Common myeloid progenitor, CD34-positive (primary cell): Measurements from ENCODE around the gene NDUFS7.
A peak's percentile ranks its signal among the peaks of the same experiment; 100 is the strongest.

Source experiments
- CTCF ChIA-PET: fragments of 350-600 bp; sonication (Branson Sonifier 250); formaldehyde crosslinking; loops from one replicate; lab custom pipeline; 2021; ENCODE audit warnings: antibody characterized with exemption; lab: Charles Lee
- POLR2A ChIA-PET: fragments of 350-600 bp; sonication (Branson Sonifier 250); formaldehyde crosslinking; loops from one replicate; lab custom pipeline; 2021; ENCODE audit warnings: antibody characterized with exemption; lab: Charles Lee
- DNase-seq, 3 donors: peaks; one replicate each; pipeline versions ENCODE4 v3.0.0 to v3.0.0-alpha.2; 2013
- H3K27ac ChIP-seq, 2 experiments: 1 replicate in 1 of 2; 2 replicates in 1 of 2; pipeline ENCODE4 v1.7.0; 2013; ENCODE audit warnings: inconsistent platforms in 2 of 2, low read length in 2 of 2, mild to moderate bottlenecking in 2 of 2, low read depth in 1 of 2, moderate library complexity in 1 of 2; ENCODE audit not compliant: severe bottlenecking in 2 of 2, insufficient read depth in 1 of 2, poor library complexity in 1 of 2
- H3K27me3 ChIP-seq, 5 experiments: replicated peaks in 2 of 5; 1 replicate in 3 of 5; 2 replicates in 2 of 5; pipeline versions ENCODE4 v1.6.1 to v1.7.0; 2013; ENCODE audit warnings: low read length in 4 of 5, mild to moderate bottlenecking in 2 of 5, moderate library complexity in 2 of 5, inconsistent platforms in 1 of 5; ENCODE audit not compliant: insufficient read depth in 5 of 5, control insufficient read depth in 4 of 5
- H3K36me3 ChIP-seq, 4 experiments: 1 replicate in 2 of 4; 2 replicates in 2 of 4; pipeline versions ENCODE4 v1.6.1 to v1.7.0; 2013; ENCODE audit warnings: low read length in 3 of 4, control low read depth in 1 of 4, mild to moderate bottlenecking in 1 of 4; ENCODE audit not compliant: control insufficient read depth in 4 of 4, insufficient read depth in 4 of 4
- H3K4me1 ChIP-seq, 4 experiments: 1 replicate in 3 of 4; 2 replicates in 1 of 4; pipeline versions ENCODE4 v1.6.1 to v1.7.1; 2013; ENCODE audit warnings: low read length in 3 of 4, mild to moderate bottlenecking in 3 of 4, control low read depth in 1 of 4, inconsistent platforms in 1 of 4, moderate library complexity in 1 of 4; ENCODE audit not compliant: control insufficient read depth in 4 of 4, insufficient read depth in 4 of 4; ENCODE audit errors: control extremely low read depth in 1 of 4
- H3K4me3 ChIP-seq, 7 experiments: 1 replicate in 4 of 7; 2 replicates in 3 of 7; pipeline versions ENCODE4 v1.5.1 to v1.7.0; 2013; ENCODE audit warnings: mild to moderate bottlenecking in 7 of 7, low read length in 6 of 7, moderate library complexity in 6 of 7, inconsistent platforms in 2 of 7, low read depth in 2 of 7, control low read depth in 1 of 7; ENCODE audit not compliant: insufficient read depth in 4 of 7, control insufficient read depth in 1 of 7; ENCODE audit errors: extremely low read depth in 1 of 7
- H3K9me3 ChIP-seq, 5 experiments: 1 replicate in 4 of 5; 2 replicates in 1 of 5; pipeline versions ENCODE4 v1.6.1 to v1.7.1; 2013; ENCODE audit warnings: low read length in 4 of 5, mild to moderate bottlenecking in 2 of 5, inconsistent platforms in 1 of 5, low read depth in 1 of 5, moderate library complexity in 1 of 5; ENCODE audit not compliant: control insufficient read depth in 4 of 5, insufficient read depth in 2 of 5; ENCODE audit errors: control extremely low read depth in 1 of 5
- WGBS: methylation state at CpG from one replicate; pipeline ENCODE4 v1.1.5; 2013; ENCODE audit not compliant: insufficient coverage; 5-methylcytosine and 5-hydroxymethylcytosine counted together

Gene NDUFS7

GRCh38 chr19:1427221-1427920 lies 43.7 kb downstream of the NDUFS7 start:
- DNase-seq: no peak

GRCh38 chr19:1428738-1429391 lies 45.2 kb downstream of the NDUFS7 start:
- DNase-seq: no peak

More at GRCh38 chr19:1427221-1427920, 43.7 kb downstream of the NDUFS7 start:
- Histone ChIP-seq H3K4me3 (no peak overlapping the region), H3K27ac (no peak overlapping the region), H3K36me3 (peaks cover 13 to 90% (median 73%) of the 10 kb centered on the region in 4 experiments), H3K27me3 (no peaks in the 10 kb centered on the region), H3K4me1 (no peaks in the 10 kb centered on the region), H3K9me3 (no peaks in the 10 kb centered on the region)
- WGBS: 93% methylated on average over 24 of the region's 27 CpGs
- CTCF ChIA-PET: interaction anchor here (1.3 kb wide), 1 partner anchor 10 kb away, joined by 9 read pairs; no protein-coding TSS in a partner anchor
- POLR2A ChIA-PET: no interaction called here

GRCh38 chr19:1429750-1430149 lies 46.0 kb downstream of the NDUFS7 start:
- Histone ChIP-seq H3K27ac (peak overlapping the region in 1 of 2 experiments; percentile 16), H3K4me1 (no peaks in the 10 kb centered on the region), H3K36me3 (peaks cover 9 to 91% (median 74%) of the 10 kb centered on the region in 4 experiments), H3K27me3 (no peaks in the 10 kb centered on the region), H3K4me3 (no peak overlapping the region), H3K9me3 (no peaks in the 10 kb centered on the region)
- WGBS: 95% methylated on average over 13 of the region's 14 CpGs
- ChIA-PET POLR2A (no interaction called here), CTCF (no interaction called here)
- DNase-seq: no peak

More at GRCh38 chr19:1428738-1429391, 45.2 kb downstream of the NDUFS7 start:
- H3K4me1 ChIP-seq: no peaks in the 10 kb centered on the region
- no peak overlapping the region for H3K4me3 ChIP-seq
- peaks cover 9 to 90% (median 74%) of the 10 kb centered on the region in 4 experiments for H3K36me3 ChIP-seq
- no peaks in the 10 kb centered on the region for H3K9me3 ChIP-seq
- ChIA-PET POLR2A (no interaction called here), CTCF (no interaction called here)
- 96% methylated on average over 37 of the region's 41 CpGs for WGBS
- H3K27ac ChIP-seq: no peak overlapping the region
- H3K27me3 ChIP-seq: no peaks in the 10 kb centered on the region

- CTCF ChIA-PET: interaction anchor here (0.7 to 1.2 kb wide), 2 partner anchors 11 to 14 kb away, joined by 3 to 5 read pairs; no protein-coding TSS in a partner anchor
- no peaks in the 10 kb centered on the region for H3K4me1 ChIP-seq
- WGBS: 95% methylated on average over 10 of the region's 14 CpGs
Observed at GRCh38 chr19:1430246-1430645, 46.5 kb downstream of the NDUFS7 start.

GRCh38 chr19:1431759-1432506 lies 48.2 kb downstream of the NDUFS7 start:
- H3K27me3 ChIP-seq: no peaks in the 10 kb centered on the region
- H3K9me3 ChIP-seq: no peaks in the 10 kb centered on the region
- no peaks in the 10 kb centered on the region for H3K4me1 ChIP-seq
- H3K36me3 ChIP-seq: peaks cover 2 to 79% (median 64%) of the 10 kb centered on the region in 4 experiments
- H3K27ac ChIP-seq: no peak overlapping the region
- ChIA-PET POLR2A (no interaction called here), CTCF (interaction anchor here (0.9 to 1.2 kb wide), 2 partner anchors 9 to 15 kb away, joined by 3 to 5 read pairs; no protein-coding TSS in a partner anchor)
- 89% methylated on average over 22 of the region's 24 CpGs for WGBS
- DNase-seq: no peak
- H3K4me3 ChIP-seq: no peak overlapping the region

More at GRCh38 chr19:1430246-1430645, 46.5 kb downstream of the NDUFS7 start:
- no peak for DNase-seq
- H3K27me3 ChIP-seq: no peaks in the 10 kb centered on the region
- POLR2A ChIA-PET: no interaction called here
- H3K36me3 ChIP-seq: peaks cover 6 to 89% (median 72%) of the 10 kb centered on the region in 4 experiments
- no peaks in the 10 kb centered on the region for H3K9me3 ChIP-seq
- H3K4me3 ChIP-seq: no peak overlapping the region
- no peak overlapping the region for H3K27ac ChIP-seq

- Histone ChIP-seq H3K27ac (no peak overlapping the region), H3K4me3 (no peak overlapping the region), H3K27me3 (no peaks in the 10 kb centered on the region), H3K4me1 (no peaks in the 10 kb centered on the region), H3K9me3 (no peaks in the 10 kb centered on the region), H3K36me3 (peaks cover 2 to 73% (median 61%) of the 10 kb centered on the region in 4 experiments)
- ChIA-PET CTCF (interaction anchor here (0.9 to 1.9 kb wide), 2 partner anchors 8 to 16 kb away, joined by 3 to 6 read pairs; no protein-coding TSS in a partner anchor), POLR2A (interaction anchor here (0.6 kb wide), 1 partner anchor 497 kb away, joined by 4 read pairs; no protein-coding TSS in a partner anchor)
- no peak for DNase-seq
- 95% methylated on average over 10 of the region's 16 CpGs for WGBS
Observed at GRCh38 chr19:1432507-1432887, 48.8 kb downstream of the NDUFS7 start.
